HepG2 (cell line): ENCODE results near the gene P4HA1. TPM values are rescaled to one million over a fixed set of nuclear protein-coding genes. Genes with fewer than 3 reads are reported as not detected.

Experiments
- ATF2 ChIP-seq: sonication (generic); formaldehyde crosslinking; IDR thresholded peaks from 2 replicates; pipeline ENCODE4 v1.4.0; 2020; ENCODE audit warnings: missing genetic modification reagents
- ATF3 ChIP-seq: sonication (generic); formaldehyde crosslinking; IDR thresholded peaks from 2 replicates; pipeline ENCODE4 v1.4.0; 2020; ENCODE audit warnings: missing genetic modification reagents
- DBP ChIP-seq: sonication (generic); formaldehyde crosslinking; IDR thresholded peaks from 2 replicates; pipeline ENCODE4 v1.4.0; 2020; ENCODE audit warnings: missing genetic modification reagents; ENCODE audit errors: not compliant biosample characterization
- DNMT1 ChIP-seq: sonication (generic); formaldehyde crosslinking; IDR thresholded peaks from 2 replicates; pipeline ENCODE4 v1.5.1; 2020; ENCODE audit warnings: mild to moderate bottlenecking, missing genetic modification reagents
- FOXK1 ChIP-seq: sonication (generic); formaldehyde crosslinking; IDR thresholded peaks from 2 replicates; pipeline ENCODE4 v1.4.0; 2020; ENCODE audit warnings: low read depth, missing genetic modification reagents, borderline replicate concordance
- NONO ChIP-seq, 2 experiments: fragments of 450-650 bp in 1 of 2; sonication (generic) in 1 of 2; formaldehyde crosslinking in 1 of 2; IDR thresholded peaks in 1 of 2; conservative IDR thresholded peaks in 1 of 2; 2 replicates each; pipeline versions ENCODE4 v1.6.1 to v1.8.0; 2017 to 2022; ENCODE audit warnings: mild to moderate bottlenecking in 1 of 2, missing genetic modification reagents in 1 of 2, moderate library complexity in 1 of 2
- NR1H2 ChIP-seq: sonication (generic); formaldehyde crosslinking; IDR thresholded peaks from 2 replicates; pipeline ENCODE4 v1.8.1; 2022; ENCODE audit warnings: low read depth, missing genetic modification reagents, borderline replicate concordance
- RARG ChIP-seq: sonication (generic); formaldehyde crosslinking; IDR thresholded peaks from 2 replicates; pipeline ENCODE4 v1.4.0; 2020; ENCODE audit warnings: low read depth, mild to moderate bottlenecking, missing genetic modification reagents
- RELA ChIP-seq: sonication (generic); formaldehyde crosslinking; IDR thresholded peaks from 2 replicates; pipeline ENCODE4 v1.4.0; 2020; ENCODE audit warnings: missing genetic modification reagents
- SMAD9 ChIP-seq: sonication (generic); formaldehyde crosslinking; IDR thresholded peaks from 2 replicates; pipeline ENCODE4 v1.5.1; 2020; ENCODE audit warnings: mild to moderate bottlenecking, missing genetic modification reagents
- ZBTB40 ChIP-seq, 2 experiments: fragments of 450-650 bp in 1 of 2; sonication (generic) in 1 of 2; formaldehyde crosslinking in 1 of 2; IDR thresholded peaks; 2 replicates each; pipeline versions ENCODE4 v1.6.1 to v1.8.0; 2016 to 2022; ENCODE audit warnings: antibody characterized with exemption in 1 of 2, mild to moderate bottlenecking in 1 of 2, missing genetic modification reagents in 1 of 2
- ZNF260 ChIP-seq: sonication (generic); formaldehyde crosslinking; IDR thresholded peaks from 2 replicates; pipeline ENCODE4 v1.4.0; 2020; ENCODE audit warnings: missing genetic modification reagents, low read depth, mild to moderate bottlenecking, borderline replicate concordance
- ZNF33B ChIP-seq: sonication (generic); formaldehyde crosslinking; IDR thresholded peaks from 2 replicates; pipeline ENCODE4 v1.5.1; 2020; ENCODE audit warnings: mild to moderate bottlenecking, missing genetic modification reagents
- ZNF776 ChIP-seq: sonication (generic); formaldehyde crosslinking; IDR thresholded peaks from 2 replicates; pipeline ENCODE4 v1.4.0; 2020; ENCODE audit warnings: mild to moderate bottlenecking, missing genetic modification reagents
- ZNF784 ChIP-seq: sonication (generic); formaldehyde crosslinking; IDR thresholded peaks from 2 replicates; pipeline ENCODE4 v1.5.1; 2020; ENCODE audit warnings: missing genetic modification reagents, mild to moderate bottlenecking, borderline replicate concordance
- ZSCAN30 ChIP-seq: sonication (generic); formaldehyde crosslinking; IDR thresholded peaks from 2 replicates; pipeline ENCODE4 v1.5.0; 2020; ENCODE audit warnings: mild to moderate bottlenecking, missing genetic modification reagents
- polyA plus RNA-seq, 8 experiments: library from polyadenylated mRNA; depleted of rRNA in 3 of 8; stranded (reverse) in 7 of 8; unstranded in 1 of 8; fragments of >200 nt; fragmentation: Illumina TruSeq in 4 of 8; extraction: Trizol in 4 of 8; gene quantifications; 2 replicates each; pipeline versions ENCODE4 v1.2.1 to v1.2.3, GENCODE V29; 2011 to 2016; ENCODE audit warnings: low read depth in 4 of 8, missing spikeins in 1 of 8, mixed read lengths in 1 of 8; ENCODE audit not compliant: insufficient read depth in 1 of 8
- total RNA-seq, 5 experiments: library from RNA; depleted of rRNA; stranded (reverse); fragments of >200 nt; fragmentation: Illumina TruSeq; extraction: Trizol; gene quantifications; 2 replicates each; pipeline ENCODE4 v1.2.3, GENCODE V29; 2016; ENCODE audit warnings: low read depth in 1 of 5

Gene P4HA1
- total and polyA plus RNA-seq, 2 of the 13 experiments (the other 11 are each of a cell fraction or from before 2014, with no cell fraction given): 63.1 to 196 TPM

- TF ChIP-seq ZBTB40 (IDR thresholded peaks at IDR 0.05) (no peak), ZBTB40 (CRISPR knock-in tag; IDR thresholded peaks at IDR 0.05) (no peak), NONO (IDR thresholded peaks at IDR 0.05) (no peak), NONO (CRISPR knock-in tag; conservative IDR thresholded peaks at IDR 0.05) (no peak), ZNF784 (CRISPR knock-in tag) (no peak), ZNF260 (no peak), FOXK1 (CRISPR knock-in tag) (no peak), ZSCAN30 (CRISPR knock-in tag) (no peak), RARG (no peak), ATF3 (CRISPR knock-in tag) (no peak), ATF2 (CRISPR knock-in tag) (no peak), RELA (CRISPR knock-in tag) (no peak), NR1H2 (no peak), ZNF776 (no peak), SMAD9 (CRISPR knock-in tag) (no peak), DNMT1 (CRISPR knock-in tag) (no peak), DBP (CRISPR knock-in tag) (no peak), ZNF33B (CRISPR knock-in tag) (no peak)
These were observed 38.1 kb upstream of the P4HA1 start (continued) for GRCh38 chr10:73134727-73135126.
